B cell (primary cell): ENCODE results near the gene CALN1. TPM values are rescaled to one million over a fixed set of nuclear protein-coding genes. Genes with fewer than 3 reads are reported as not detected.

ENCODE experiments used
- ATAC-seq: fragments of 200-7000 bp; cut with Tn5 transposase; one replicate; pipeline ENCODE4 v1.10.0; 2021; ENCODE audit warnings: low read depth, mild to moderate bottlenecking, moderate number of reproducible peaks, moderate library complexity
- CTCF ChIA-PET: fragments of 350-600 bp; sonication (Branson Sonifier 250); formaldehyde crosslinking; loops from one replicate; lab custom pipeline; 2021; ENCODE audit warnings: antibody characterized with exemption, inconsistent platforms; lab: Charles Lee
- POLR2A ChIA-PET: fragments of 350-600 bp; sonication (Branson Sonifier 250); formaldehyde crosslinking; loops from one replicate; lab custom pipeline; 2021; ENCODE audit warnings: antibody characterized with exemption; lab: Charles Lee
- DNase-seq: peaks from one replicate; pipeline ENCODE4 v3.0.0; 2013
- H2AFZ ChIP-seq: 2 replicates; pipeline ENCODE4 v1.6.1; 2012; ENCODE audit warnings: mild to moderate bottlenecking, low read depth, low read length; ENCODE audit not compliant: insufficient read depth, poor library complexity, severe bottlenecking
- H3K27ac ChIP-seq, 2 donors: 1 replicate in 1 of 2; 2 replicates in 1 of 2; pipeline ENCODE4 v1.5.1; 2012 to 2013; ENCODE audit warnings: low read length in 2 of 2, mild to moderate bottlenecking in 2 of 2, moderate library complexity in 1 of 2
- H3K27me3 ChIP-seq, 4 experiments: fragments of 200-600 bp in 1 of 4; sonication (generic) in 1 of 4; replicated peaks in 1 of 4; 1 replicate in 2 of 4; 2 replicates in 2 of 4; pipeline versions ENCODE4 v1.6.1 to v1.7.0; 2013 to 2016; ENCODE audit warnings: low read length in 3 of 4, mild to moderate bottlenecking in 2 of 4, mixed read lengths in 1 of 4, moderate library complexity in 1 of 4; ENCODE audit not compliant: insufficient read depth in 4 of 4, control insufficient read depth in 3 of 4; ENCODE audit errors: control extremely low read depth in 1 of 4
- H3K36me3 ChIP-seq, 2 experiments: replicated peaks in 1 of 2; 1 replicate in 1 of 2; 2 replicates in 1 of 2; pipeline versions ENCODE4 v1.6.1 to v1.7.1; 2013; ENCODE audit warnings: low read length in 1 of 2; ENCODE audit not compliant: insufficient read depth in 2 of 2, control insufficient read depth in 1 of 2; ENCODE audit errors: control extremely low read depth in 1 of 2, extremely low read depth in 1 of 2
- H3K4me1 ChIP-seq, 2 donors: fragments of 200-600 bp in 1 of 2; sonication (generic) in 1 of 2; 1 replicate in 1 of 2; 2 replicates in 1 of 2; pipeline versions ENCODE4 v1.5.1 to v1.6.1; 2013 to 2017; ENCODE audit warnings: low read length in 2 of 2; ENCODE audit not compliant: control insufficient read depth in 2 of 2, insufficient read depth in 2 of 2
- H3K4me2 ChIP-seq: replicated peaks from 2 replicates; pipeline ENCODE3; 2012; ENCODE audit warnings: mild to moderate bottlenecking, low read depth, low read length; ENCODE audit not compliant: poor library complexity, severe bottlenecking
- H3K4me3 ChIP-seq, 5 experiments: fragments of 200-600 bp in 1 of 5; sonication (generic) in 1 of 5; 1 replicate in 3 of 5; 2 replicates in 2 of 5; pipeline versions ENCODE4 v1.5.1 to v1.7.0; 2011 to 2016; ENCODE audit warnings: low read length in 4 of 5, mild to moderate bottlenecking in 4 of 5, low read depth in 2 of 5, control low read depth in 1 of 5, moderate library complexity in 1 of 5; ENCODE audit not compliant: insufficient read depth in 1 of 5; ENCODE audit errors: control extremely low read depth in 1 of 5, extremely low read depth in 1 of 5
- H3K79me2 ChIP-seq: fragments of 200-600 bp; sonication (generic); one replicate; pipeline ENCODE4 v1.6.0; 2016; ENCODE audit warnings: low read length; ENCODE audit not compliant: control insufficient read depth, insufficient read depth
- H3K9ac ChIP-seq: fragments of 200-600 bp; sonication (generic); 2 replicates; pipeline ENCODE4 v1.6.1; 2017; ENCODE audit warnings: mild to moderate bottlenecking, low read length, moderate library complexity
- H3K9me3 ChIP-seq, 3 donors: one replicate each; pipeline versions ENCODE4 v1.6.1 to v1.7.1; 2013; ENCODE audit warnings: low read length in 2 of 3; ENCODE audit not compliant: control insufficient read depth in 2 of 3, insufficient read depth in 1 of 3; ENCODE audit errors: control extremely low read depth in 1 of 3
- H4K20me1 ChIP-seq: 2 replicates; pipeline ENCODE4 v1.6.0; 2012; ENCODE audit warnings: mild to moderate bottlenecking, low read length; ENCODE audit not compliant: insufficient read depth, control insufficient read depth, poor library complexity, severe bottlenecking
- H3K27ac Mint-ChIP-seq: one replicate; pipeline ENCODE4 v1.8.0; 2021; ENCODE audit warnings: mixed read lengths
- H3K27me3 Mint-ChIP-seq: one replicate; pipeline ENCODE4 v1.8.0; 2021; ENCODE audit warnings: mixed read lengths
- H3K4me1 Mint-ChIP-seq: one replicate; pipeline ENCODE4 v1.8.0; 2021; ENCODE audit warnings: mixed read lengths
- H3K4me3 Mint-ChIP-seq: one replicate; pipeline ENCODE4 v1.8.0; 2021; ENCODE audit warnings: mixed read lengths
- H3K9me3 Mint-ChIP-seq: one replicate; pipeline ENCODE4 v1.8.0; 2022; ENCODE audit warnings: mixed read lengths; ENCODE audit not compliant: insufficient read depth
- CTCF ChIP-seq: fragments of 200-600 bp; IDR thresholded peaks from one replicate; pipeline ENCODE4 v1.8.0; 2022; ENCODE audit warnings: antibody characterized with exemption, mild to moderate bottlenecking
- EZH2 ChIP-seq: IDR thresholded peaks from 2 replicates; pipeline ENCODE4 v1.6.1; 2012; ENCODE audit warnings: borderline replicate concordance, low read depth, mild to moderate bottlenecking, moderate library complexity, low read length; ENCODE audit not compliant: insufficient read depth, poor library complexity, severe bottlenecking
- WGBS: methylation state at CpG from one replicate; pipeline ENCODE4 v1.1.5; 2013; ENCODE audit warnings: missing lambda C conversion rate; ENCODE audit not compliant: insufficient coverage; 5-methylcytosine and 5-hydroxymethylcytosine counted together
- intact Hi-C: fragments of 100-400 bp; cut with micrococcal nuclease; formaldehyde crosslinking; loops from one replicate; pipeline ENCODE4 v1.10.0; 2022
- polyA plus RNA-seq: library from polyadenylated mRNA; depleted of rRNA; stranded (reverse); fragments of >200 nt; gene quantifications from 2 replicates; pipeline ENCODE4 v1.2.3, GENCODE V29; 2012
- total RNA-seq, 2 donors: library from RNA; stranded (reverse); fragments of 120-200 nt in 1 of 2; gene quantifications; 1 replicate in 1 of 2; 2 replicates in 1 of 2; pipeline versions ENCODE4 v1.2.3 to v1.2.4, GENCODE V29; 2013 to 2022

Gene CALN1
- total and polyA plus RNA-seq, 2 donors (not counting 1 experiment from before 2014, with no cell fraction given) = not detected

GRCh38 chr7:72112530-72112929 lies 299.6 kb downstream of the CALN1 start:
- no peak overlapping the region for H3K9ac ChIP-seq
- TF ChIP-seq CTCF = no peak
- TF ChIP-seq EZH2 = no peak
- 94% methylated on average over 3 of the region's 4 CpGs for WGBS
- H2AFZ ChIP-seq = no peak overlapping the region
- H3K4me3 ChIP-seq = no peak overlapping the region
- DNase-seq (no peak), ATAC-seq (no peak)
- no peaks in the 10 kb centered on the region for H3K36me3 ChIP-seq
- intact Hi-C loops = no loop called here
- no peaks in the 10 kb centered on the region for H3K79me2 ChIP-seq
- H3K4me2 ChIP-seq = no peak overlapping the region
- Mint-ChIP-seq H3K27me3 (no peaks in the 10 kb centered on the region), H3K4me3 (no peak overlapping the region), H3K27ac (no peak overlapping the region), H3K4me1 (no peaks in the 10 kb centered on the region), H3K9me3 (peaks cover 16% of the 10 kb centered on the region)
- H4K20me1 ChIP-seq = no peaks in the 10 kb centered on the region
- no peaks in the 10 kb centered on the region for H3K27me3 ChIP-seq
- peaks cover 0 to 23% (median 4%) of the 10 kb centered on the region in 3 donors for H3K9me3 ChIP-seq
- H3K27ac ChIP-seq = no peak overlapping the region
- ChIA-PET POLR2A (no interaction called here), CTCF (no interaction called here)
- H3K4me1 ChIP-seq = no peaks in the 10 kb centered on the region

GRCh38 chr7:72111086-72111485 lies 301.1 kb downstream of the CALN1 start:
- Histone ChIP-seq H3K9me3 (peaks cover 2 to 26% (median 5%) of the 10 kb centered on the region in 3 donors), H3K9ac (no peak overlapping the region), H2AFZ (no peak overlapping the region), H3K4me1 (no peaks in the 10 kb centered on the region), H3K27me3 (no peaks in the 10 kb centered on the region), H3K4me3 (no peak overlapping the region), H3K36me3 (no peaks in the 10 kb centered on the region), H3K4me2 (no peak overlapping the region), H3K79me2 (no peaks in the 10 kb centered on the region), H4K20me1 (no peaks in the 10 kb centered on the region), H3K27ac (no peak overlapping the region)
- no peaks in the 10 kb centered on the region for H3K27me3 Mint-ChIP-seq
- intact Hi-C loops = no loop called here
- TF ChIP-seq CTCF (no peak), EZH2 (no peak)
- POLR2A ChIA-PET = no interaction called here
- no peak overlapping the region for H3K27ac Mint-ChIP-seq
- H3K4me3 Mint-ChIP-seq = no peak overlapping the region
- H3K9me3 Mint-ChIP-seq = peaks cover 18% of the 10 kb centered on the region
- CTCF ChIA-PET = no interaction called here
- DNase-seq = no peak
- H3K4me1 Mint-ChIP-seq = no peaks in the 10 kb centered on the region
- no peak for ATAC-seq
- WGBS = 96% methylated on average over 6 of the region's 8 CpGs
